ENCODE measurements around the gene C1QTNF8. TPM values are rescaled to one million over a fixed set of nuclear protein-coding genes. Genes with fewer than 3 reads are reported as not detected.

Gene C1QTNF8
- total and polyA plus RNA-seq, 2 of the 13 experiments (the other 11 are each of a cell fraction or from before 2014, with no cell fraction given): 0.09 TPM; not detected in 1

GRCh38 chr16:1084971-1085370 is 11.1 kb downstream of the C1QTNF8 start:
- no peak overlapping the region for H3K4me2 ChIP-seq (ENCODE audit: low read depth, low read length)
- BruUV-seq (replicated peaks): no TSS peak
- TF ChIP-seq HOXA9 (CRISPR knock-in tag; IDR thresholded peaks at IDR 0.05; ENCODE audit: borderline replicate concordance) (no peak), ZNF605 (CRISPR knock-in tag; IDR thresholded peaks at IDR 0.05) (no peak), SMAD1 (CRISPR knock-in tag; IDR thresholded peaks at IDR 0.05; ENCODE audit: borderline replicate concordance, low read depth) (no peak), NFATC3 (CRISPR knock-in tag; IDR thresholded peaks at IDR 0.05) (no peak), NFKBIZ (CRISPR knock-in tag; IDR thresholded peaks at IDR 0.05) (no peak), ZBTB3 (CRISPR knock-in tag; IDR thresholded peaks at IDR 0.05; ENCODE audit: borderline replicate concordance, low read depth) (no peak), ZNF773 (CRISPR knock-in tag; IDR thresholded peaks at IDR 0.05; ENCODE audit: borderline replicate concordance) (no peak)
- intact Hi-C loops (cut with micrococcal nuclease; ENCODE audit: unreplicated experiment): no loop called here
- H2AFZ ChIP-seq (ENCODE audit: low read length): no peak overlapping the region
- ATAC-seq (no peak), DNase-seq (ENCODE audit: low spot score) (no peak), FAIRE-seq (no peak)
- WGBS (ENCODE audit: low lambda C conversion rate): 78% methylated on average over 5 of the region's 6 CpGs
- peaks cover 0 to 24% of the 10 kb centered on the region in 2 experiments; a peak in 1 of 5 replicates for H3K27me3 ChIP-seq (ENCODE audit: control insufficient read depth in 1 of 2, insufficient read depth in 2 of 2, low read length in 2 of 2)
- H4K20me1 ChIP-seq (ENCODE audit: insufficient read depth, low read length): no peaks in the 10 kb centered on the region
- CTCF ChIA-PET (ENCODE audit: low intra/inter-chr PET ratio, low total read pairs): no interaction called here
- H3K9me3 ChIP-seq (ENCODE audit: low read length): peaks cover 8% of the 10 kb centered on the region
- H3K79me2 ChIP-seq (ENCODE audit: insufficient read depth, low read length): no peaks in the 10 kb centered on the region
- H3K9ac ChIP-seq (ENCODE audit: insufficient read depth, low read depth, low read length): no peak overlapping the region
- no peaks in the 10 kb centered on the region for H3K36me3 ChIP-seq (replicated peaks in 1 of 2; ENCODE audit: control insufficient read depth in 1 of 2, insufficient read depth in 2 of 2, low read length in 2 of 2)
- H3K27ac ChIP-seq (ENCODE audit: extremely low read length, insufficient read depth, low read length): no peak overlapping the region
- H3K4me3 ChIP-seq (replicated peaks in 1 of 3; ENCODE audit: insufficient read depth in 1 of 3, low read depth in 2 of 3, low read length in 3 of 3): no peak overlapping the region
- in situ Hi-C loops (cut with HindIII; ENCODE audit: extremely low pct_ligation_motif_present, low pct_unique_long_range_greater_than_20kb): no loop called here
- H3K4me1 ChIP-seq (ENCODE audit: insufficient read depth, low read length): peaks cover 73% of the 10 kb centered on the region
- POLR2A ChIA-PET: no interaction called here

DNA sequence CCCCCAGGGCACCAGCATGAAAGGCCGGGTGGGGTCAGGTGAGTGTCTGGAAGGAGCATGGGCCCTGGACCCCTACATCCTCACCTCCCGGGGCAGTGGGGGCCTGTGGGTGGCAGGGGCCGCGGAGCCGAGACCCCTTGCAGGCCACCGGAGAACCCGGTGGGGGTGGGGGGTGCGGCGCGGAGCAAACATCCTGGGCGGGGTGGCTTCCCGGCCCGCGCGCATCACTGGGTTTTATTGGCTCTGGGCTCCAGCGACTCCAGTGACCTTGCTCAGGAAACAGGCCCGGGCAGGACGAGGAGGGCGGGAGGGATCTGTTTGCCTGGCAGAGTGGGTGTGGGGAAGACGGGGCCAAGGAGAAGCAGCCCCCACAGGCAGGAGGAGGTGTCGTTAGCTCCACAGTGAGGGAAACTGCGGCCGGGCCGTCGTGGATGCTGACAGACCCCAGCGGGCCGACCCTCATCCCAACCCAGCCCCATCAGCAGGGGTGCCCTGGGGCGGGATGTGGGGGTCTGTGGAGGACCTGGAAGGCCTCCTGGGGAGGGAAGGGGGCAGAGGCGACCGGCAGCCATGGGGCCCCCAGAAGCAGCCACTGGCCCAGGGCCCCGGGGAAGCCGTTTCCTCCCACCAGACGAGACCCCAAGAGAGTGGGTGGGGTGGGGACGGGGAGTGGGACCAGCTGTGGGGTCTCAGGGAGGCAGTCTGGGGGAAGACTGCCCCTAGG is 12.9 kb downstream of the C1QTNF8 start:
- no peaks in the 10 kb centered on the region for H3K36me3 ChIP-seq (replicated peaks in 1 of 2; ENCODE audit: control insufficient read depth in 1 of 2, insufficient read depth in 2 of 2, low read length in 2 of 2)
- H4K20me1 ChIP-seq (ENCODE audit: insufficient read depth, low read length): no peaks in the 10 kb centered on the region
- WGBS (ENCODE audit: low lambda C conversion rate): 47% methylated on average over 6 of the region's 34 CpGs
- H3K4me3 ChIP-seq (replicated peaks in 1 of 3; ENCODE audit: insufficient read depth in 1 of 3, low read depth in 2 of 3, low read length in 3 of 3): peak overlapping the region in 2 of 3 experiments; percentile 33 to 44; a peak in 3 of 6 replicates
- peak overlapping the region; percentile 70 for H3K27ac ChIP-seq (ENCODE audit: extremely low read length, insufficient read depth, low read length)
- H3K9ac ChIP-seq (ENCODE audit: insufficient read depth, low read depth, low read length): peak overlapping the region; percentile 46
- in situ Hi-C loops (cut with HindIII; ENCODE audit: extremely low pct_ligation_motif_present, low pct_unique_long_range_greater_than_20kb): no loop called here
- H3K4me1 ChIP-seq (ENCODE audit: insufficient read depth, low read length): peaks cover 71% of the 10 kb centered on the region
- H2AFZ ChIP-seq (ENCODE audit: low read length): no peak overlapping the region
- intact Hi-C loops (cut with micrococcal nuclease; ENCODE audit: unreplicated experiment): no loop called here
- H3K27me3 ChIP-seq (ENCODE audit: control insufficient read depth in 1 of 2, insufficient read depth in 2 of 2, low read length in 2 of 2): peaks cover 0 to 16% of the 10 kb centered on the region in 2 experiments; a peak in 1 of 5 replicates
- ATAC-seq (peak; percentile 6; the same call in 2 of the 3 replicates), FAIRE-seq (no peak), DNase-seq (ENCODE audit: low spot score) (peak; percentile 49)
- CTCF ChIA-PET (ENCODE audit: low intra/inter-chr PET ratio, low total read pairs): no interaction called here
- peaks cover 8% of the 10 kb centered on the region for H3K9me3 ChIP-seq (ENCODE audit: low read length)
- POLR2A ChIA-PET: interaction anchor here (1.0 to 3.6 kb wide), 3 partner anchors 8 to 14 kb away, joined by 4 to 14 read pairs (median 7); no protein-coding TSS in a partner anchor
- no peaks in the 10 kb centered on the region for H3K79me2 ChIP-seq (ENCODE audit: insufficient read depth, low read length)
- peak overlapping the region; percentile 42 for H3K4me2 ChIP-seq (ENCODE audit: low read depth, low read length)
- no TSS peak for BruUV-seq (replicated peaks)
- peak; percentile 75 for TF ChIP-seq ETV5 (CRISPR knock-in tag; IDR thresholded peaks at IDR 0.05; ENCODE audit: borderline replicate concordance)
- TF ChIP-seq YEATS4 (CRISPR knock-in tag; IDR thresholded peaks at IDR 0.05; ENCODE audit: borderline replicate concordance): no peak
- TF ChIP-seq PHF5A (CRISPR knock-in tag; IDR thresholded peaks at IDR 0.05; ENCODE audit: low read depth, unreplicated experiment): peak; percentile 7
- TF ChIP-seq KLF11 (CRISPR knock-in tag; IDR thresholded peaks at IDR 0.05): no peak; the same call in 1 of the 2 replicates
- no peak for TF ChIP-seq POLR2AphosphoS5 (IDR thresholded peaks at IDR 0.05; ENCODE audit: low read depth, low read length)
- 0 out of 2 replicates have a peak, but pooled peaks have one; percentile 5 for TF ChIP-seq KLF9 (CRISPR knock-in tag; IDR thresholded peaks at IDR 0.05; ENCODE audit: low read depth)
- TF ChIP-seq, protein P1, sequence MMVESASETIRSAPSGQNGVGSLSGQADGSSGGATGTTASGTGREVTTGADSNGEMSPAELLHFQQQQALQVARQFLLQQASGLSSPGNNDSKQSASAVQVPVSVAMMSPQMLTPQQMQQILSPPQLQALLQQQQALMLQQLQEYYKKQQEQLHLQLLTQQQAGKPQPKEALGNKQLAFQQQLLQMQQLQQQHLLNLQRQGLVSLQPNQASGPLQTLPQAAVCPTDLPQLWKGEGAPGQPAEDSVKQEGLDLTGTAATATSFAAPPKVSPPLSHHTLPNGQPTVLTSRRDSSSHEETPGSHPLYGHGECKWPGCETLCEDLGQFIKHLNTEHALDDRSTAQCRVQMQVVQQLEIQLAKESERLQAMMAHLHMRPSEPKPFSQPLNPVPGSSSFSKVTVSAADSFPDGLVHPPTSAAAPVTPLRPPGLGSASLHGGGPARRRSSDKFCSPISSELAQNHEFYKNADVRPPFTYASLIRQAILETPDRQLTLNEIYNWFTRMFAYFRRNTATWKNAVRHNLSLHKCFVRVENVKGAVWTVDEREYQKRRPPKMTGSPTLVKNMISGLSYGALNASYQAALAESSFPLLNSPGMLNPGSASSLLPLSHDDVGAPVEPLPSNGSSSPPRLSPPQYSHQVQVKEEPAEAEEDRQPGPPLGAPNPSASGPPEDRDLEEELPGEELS (CRISPR knock-in tag; IDR thresholded peaks at IDR 0.05): peak; percentile 42; the same call in 1 of the 2 replicates
- TF ChIP-seq, protein P2, sequence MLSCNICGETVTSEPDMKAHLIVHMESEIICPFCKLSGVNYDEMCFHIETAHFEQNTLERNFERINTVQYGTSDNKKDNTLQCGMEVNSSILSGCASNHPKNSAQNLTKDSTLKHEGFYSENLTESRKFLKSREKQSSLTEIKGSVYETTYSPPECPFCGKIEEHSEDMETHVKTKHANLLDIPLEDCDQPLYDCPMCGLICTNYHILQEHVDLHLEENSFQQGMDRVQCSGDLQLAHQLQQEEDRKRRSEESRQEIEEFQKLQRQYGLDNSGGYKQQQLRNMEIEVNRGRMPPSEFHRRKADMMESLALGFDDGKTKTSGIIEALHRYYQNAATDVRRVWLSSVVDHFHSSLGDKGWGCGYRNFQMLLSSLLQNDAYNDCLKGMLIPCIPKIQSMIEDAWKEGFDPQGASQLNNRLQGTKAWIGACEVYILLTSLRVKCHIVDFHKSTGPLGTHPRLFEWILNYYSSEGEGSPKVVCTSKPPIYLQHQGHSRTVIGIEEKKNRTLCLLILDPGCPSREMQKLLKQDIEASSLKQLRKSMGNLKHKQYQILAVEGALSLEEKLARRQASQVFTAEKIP (CRISPR knock-in tag; IDR thresholded peaks at IDR 0.05; ENCODE audit: borderline replicate concordance): no peak
